Neural progenitor cell (in vitro differentiated cells): Measurements from ENCODE around the gene AGAP3. TPM values are rescaled to one million over a fixed set of nuclear protein-coding genes. Genes with fewer than 3 reads are reported as not detected.
A peak's percentile ranks its signal among the peaks of the same experiment; 100 is the strongest.

Experiments
- DNase-seq: peaks from one replicate; pipeline ENCODE4 v3.0.0-alpha.2; 2016; ENCODE audit warnings: low spot score
- H2AFZ ChIP-seq: fragments of 200-600 bp; sonication (generic); replicated peaks from 2 replicates; pipeline ENCODE4 v1.6.1; 2016; ENCODE audit warnings: antibody characterized with exemption
- H3F3A ChIP-seq: fragments of 200-600 bp; sonication (generic); 2 replicates; pipeline ENCODE4 v1.6.1; 2016; ENCODE audit warnings: antibody characterized with exemption, low read depth
- H3K27ac ChIP-seq: fragments of 200-600 bp; sonication (generic); 2 replicates; pipeline ENCODE4 v1.5.1; 2016; ENCODE audit warnings: mild to moderate bottlenecking
- H3K27me3 ChIP-seq: fragments of 200-600 bp; sonication (generic); 2 replicates; pipeline ENCODE4 v1.6.1; 2016; ENCODE audit warnings: mild to moderate bottlenecking, moderate library complexity
- H3K36me3 ChIP-seq: fragments of 200-600 bp; sonication (generic); 2 replicates; pipeline ENCODE4 v1.5.1; 2016
- H3K4me1 ChIP-seq: fragments of 200-600 bp; sonication (generic); 2 replicates; pipeline ENCODE4 v1.6.1; 2016; ENCODE audit warnings: mixed run types
- H3K4me2 ChIP-seq: fragments of 200-600 bp; sonication (generic); 2 replicates; pipeline ENCODE4 v1.6.1; 2016
- H3K4me3 ChIP-seq: fragments of 200-600 bp; sonication (generic); 2 replicates; pipeline ENCODE4 v1.5.1; 2016
- H3K79me2 ChIP-seq: fragments of 200-600 bp; sonication (generic); 2 replicates; pipeline ENCODE4 v1.6.1; 2016; ENCODE audit warnings: low read depth
- H3K9ac ChIP-seq: fragments of 200-600 bp; sonication (generic); 2 replicates; pipeline ENCODE4 v1.6.1; 2016
- H3K9me3 ChIP-seq: fragments of 200-600 bp; sonication (generic); 2 replicates; pipeline ENCODE4 v1.5.1; 2016; ENCODE audit warnings: low read depth
- H4K20me1 ChIP-seq: fragments of 200-600 bp; sonication (generic); 2 replicates; pipeline ENCODE4 v1.6.1; 2016; ENCODE audit warnings: low read depth
- H3K27ac Mint-ChIP-seq: 3 replicates; pipeline ENCODE4 v1.8.0; 2021; ENCODE audit warnings: mixed read lengths
- H3K27me3 Mint-ChIP-seq: 2 replicates; pipeline ENCODE4 v1.8.0; 2022; ENCODE audit warnings: low read depth, mild to moderate bottlenecking, inconsistent platforms, moderate library complexity, mixed read lengths; ENCODE audit not compliant: insufficient read depth
- H3K36me3 Mint-ChIP-seq: 3 replicates; pipeline ENCODE4 v1.8.0; 2021; ENCODE audit warnings: mixed read lengths
- H3K4me1 Mint-ChIP-seq: 3 replicates; pipeline ENCODE4 v1.8.0; 2021; ENCODE audit warnings: mixed read lengths
- H3K4me3 Mint-ChIP-seq: 3 replicates; pipeline ENCODE4 v1.8.0; 2021; ENCODE audit warnings: mild to moderate bottlenecking, moderate library complexity, mixed read lengths
- H3K9me3 Mint-ChIP-seq: 3 replicates; pipeline ENCODE4 v1.8.0; 2020; ENCODE audit warnings: mixed read lengths
- EZH2 ChIP-seq: fragments of 200-600 bp; sonication (generic); IDR thresholded peaks from 2 replicates; pipeline ENCODE4 v1.6.1; 2017; ENCODE audit warnings: antibody characterized with exemption, mild to moderate bottlenecking, moderate library complexity
- EZH2phosphoT487 ChIP-seq: fragments of 200-600 bp; sonication (generic); IDR thresholded peaks from 2 replicates; pipeline ENCODE4 v1.6.1; 2017; ENCODE audit warnings: antibody characterized with exemption
- total RNA-seq: library from RNA; depleted of rRNA; stranded (reverse); fragments of >200 nt; gene quantifications from 2 replicates; pipeline ENCODE4 v1.2.3, GENCODE V29; 2015; ENCODE audit warnings: low replicate concordance
- TF ChIP-seq, protein P1 (sequence below): fragments of 200-600 bp; sonication (generic); IDR thresholded peaks from 2 replicates; pipeline ENCODE4 v1.5.1; 2017; ENCODE audit warnings: antibody characterized with exemption, mild to moderate bottlenecking

Gene AGAP3
- total RNA-seq, 1 donor from 2014 or later: 38.9 TPM

DNA sequence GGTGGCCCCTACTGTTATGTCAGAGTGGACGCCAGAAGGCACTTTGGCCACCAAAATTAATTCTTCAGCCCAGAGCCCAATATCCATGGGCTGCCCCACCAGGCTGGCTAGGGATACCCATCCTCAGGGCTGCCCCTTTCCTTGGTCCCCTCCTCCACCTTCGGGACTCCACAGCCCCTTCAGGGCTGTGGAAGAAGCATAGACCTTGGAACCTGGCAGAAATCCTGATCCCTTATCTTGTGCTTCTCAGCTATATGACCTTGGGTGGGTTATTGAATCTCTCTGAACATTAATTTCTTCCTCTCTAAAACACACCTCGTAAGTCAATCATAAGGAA, 2.5 kb upstream of the AGAP3 start:
- peaks cover 41% of the 10 kb centered on the region for H3K4me1 Mint-ChIP-seq

DNA sequence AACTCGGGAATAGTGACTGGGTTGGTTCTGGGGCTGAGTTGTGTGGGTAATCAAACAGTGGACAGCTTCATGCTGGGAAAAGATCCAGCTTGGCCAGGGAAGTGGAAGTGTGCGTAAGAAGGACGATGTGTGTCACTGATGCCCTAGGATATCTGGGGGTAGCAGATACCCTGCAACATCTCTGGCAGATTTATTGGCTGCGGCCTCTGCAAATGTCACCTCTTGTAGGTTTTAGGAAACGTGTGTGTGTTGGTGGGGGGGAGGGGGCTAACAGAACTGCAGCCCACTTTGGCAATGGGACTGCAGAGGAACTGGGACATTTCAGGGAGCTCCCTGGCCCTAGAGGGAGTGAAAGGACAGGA, 965 bp upstream of the AGAP3 start:
- H3K36me3 Mint-ChIP-seq: peaks cover 2% of the 10 kb centered on the region
- DNase-seq: no peak

More for the DNA sequence above, 2.5 kb upstream of the AGAP3 start:
- H3K27me3 ChIP-seq: peaks cover 21% of the 10 kb centered on the region
- H3K36me3 ChIP-seq: no peaks in the 10 kb centered on the region
- peaks cover 46% of the 10 kb centered on the region for H3K79me2 ChIP-seq
- peak overlapping the region; percentile 96 for H3K4me3 ChIP-seq
- peaks cover 37% of the 10 kb centered on the region for H4K20me1 ChIP-seq
- no peak for DNase-seq
- Mint-ChIP-seq H3K4me3 (peak overlapping the region; percentile 93), H3K36me3 (peaks cover 4% of the 10 kb centered on the region), H3K9me3 (no peaks in the 10 kb centered on the region), H3K27ac (no peak overlapping the region), H3K27me3 (peaks cover 18% of the 10 kb centered on the region)
- peak overlapping the region; percentile 74 for H2AFZ ChIP-seq
- H3K27ac ChIP-seq: no peak overlapping the region
- peak overlapping the region; percentile 86 for H3K4me2 ChIP-seq
- H3F3A ChIP-seq: peaks cover 66% of the 10 kb centered on the region
- TF ChIP-seq, protein P1, sequence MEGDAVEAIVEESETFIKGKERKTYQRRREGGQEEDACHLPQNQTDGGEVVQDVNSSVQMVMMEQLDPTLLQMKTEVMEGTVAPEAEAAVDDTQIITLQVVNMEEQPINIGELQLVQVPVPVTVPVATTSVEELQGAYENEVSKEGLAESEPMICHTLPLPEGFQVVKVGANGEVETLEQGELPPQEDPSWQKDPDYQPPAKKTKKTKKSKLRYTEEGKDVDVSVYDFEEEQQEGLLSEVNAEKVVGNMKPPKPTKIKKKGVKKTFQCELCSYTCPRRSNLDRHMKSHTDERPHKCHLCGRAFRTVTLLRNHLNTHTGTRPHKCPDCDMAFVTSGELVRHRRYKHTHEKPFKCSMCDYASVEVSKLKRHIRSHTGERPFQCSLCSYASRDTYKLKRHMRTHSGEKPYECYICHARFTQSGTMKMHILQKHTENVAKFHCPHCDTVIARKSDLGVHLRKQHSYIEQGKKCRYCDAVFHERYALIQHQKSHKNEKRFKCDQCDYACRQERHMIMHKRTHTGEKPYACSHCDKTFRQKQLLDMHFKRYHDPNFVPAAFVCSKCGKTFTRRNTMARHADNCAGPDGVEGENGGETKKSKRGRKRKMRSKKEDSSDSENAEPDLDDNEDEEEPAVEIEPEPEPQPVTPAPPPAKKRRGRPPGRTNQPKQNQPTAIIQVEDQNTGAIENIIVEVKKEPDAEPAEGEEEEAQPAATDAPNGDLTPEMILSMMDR: no peak
- TF ChIP-seq EZH2phosphoT487 (no peak), EZH2 (no peak)
- no peak overlapping the region for H3K9ac ChIP-seq
- peaks cover 48% of the 10 kb centered on the region for H3K4me1 ChIP-seq
- no peaks in the 10 kb centered on the region for H3K9me3 ChIP-seq

DNA sequence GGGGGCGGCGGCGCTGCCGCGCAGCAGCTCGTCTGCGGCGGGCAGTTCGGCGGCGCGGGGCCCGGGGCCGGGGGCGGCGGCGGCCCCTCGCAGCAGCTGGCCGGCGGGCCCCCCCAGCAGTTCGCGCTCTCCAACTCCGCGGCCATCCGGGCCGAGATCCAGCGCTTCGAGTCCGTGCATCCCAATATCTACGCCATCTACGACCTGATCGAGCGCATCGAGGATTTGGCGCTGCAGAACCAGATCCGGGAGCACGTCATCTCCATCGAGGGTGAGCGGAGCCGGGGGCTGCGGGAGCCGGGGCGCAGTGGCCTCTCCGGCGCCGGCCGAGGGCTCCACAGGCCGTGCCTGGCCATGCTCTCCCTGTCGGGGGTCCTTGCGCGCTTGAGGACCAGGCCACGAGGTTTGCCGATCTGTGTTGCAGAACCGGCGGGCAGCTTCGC, 548 bp downstream of the AGAP3 start:
- peak overlapping the region; percentile 88 for H3K4me3 ChIP-seq
- peak overlapping the region; percentile 86 for H3K27ac Mint-ChIP-seq
- peaks cover 55% of the 10 kb centered on the region for H4K20me1 ChIP-seq
- peaks cover 20% of the 10 kb centered on the region for H3K27me3 Mint-ChIP-seq
- peaks cover 59% of the 10 kb centered on the region for H3K79me2 ChIP-seq
- H3K36me3 ChIP-seq: no peaks in the 10 kb centered on the region
- no peak overlapping the region for H2AFZ ChIP-seq
- no peaks in the 10 kb centered on the region for H3K9me3 ChIP-seq
- H3K4me1 Mint-ChIP-seq: peaks cover 49% of the 10 kb centered on the region
- H3K4me1 ChIP-seq: peaks cover 43% of the 10 kb centered on the region
- peak overlapping the region; percentile 7 for H3K9ac ChIP-seq
- peaks cover 21% of the 10 kb centered on the region for H3K27me3 ChIP-seq
- H3K4me2 ChIP-seq: peak overlapping the region; percentile 97
- H3F3A ChIP-seq: peaks cover 62% of the 10 kb centered on the region
- H3K4me3 Mint-ChIP-seq: peak overlapping the region; percentile 94
- H3K36me3 Mint-ChIP-seq: peaks cover 4% of the 10 kb centered on the region
- no peaks in the 10 kb centered on the region for H3K9me3 Mint-ChIP-seq
- TF ChIP-seq, protein P1: no peak
- no peak for TF ChIP-seq EZH2phosphoT487
- no peak for TF ChIP-seq EZH2
- peak; percentile 77 for DNase-seq
- H3K27ac ChIP-seq: no peak overlapping the region

More for the DNA sequence above, 965 bp upstream of the AGAP3 start:
- H3F3A ChIP-seq: peaks cover 65% of the 10 kb centered on the region
- H3K4me1 ChIP-seq: peaks cover 46% of the 10 kb centered on the region
- no peak overlapping the region for H3K9ac ChIP-seq
- no peaks in the 10 kb centered on the region for H3K9me3 ChIP-seq
- Mint-ChIP-seq H3K27ac (peak overlapping the region; percentile 69), H3K4me1 (peaks cover 42% of the 10 kb centered on the region), H3K9me3 (no peaks in the 10 kb centered on the region), H3K27me3 (peaks cover 19% of the 10 kb centered on the region), H3K4me3 (peak overlapping the region; percentile 93)
- H3K79me2 ChIP-seq: peaks cover 46% of the 10 kb centered on the region
- peaks cover 21% of the 10 kb centered on the region for H3K27me3 ChIP-seq
- H2AFZ ChIP-seq: no peak overlapping the region
- peaks cover 40% of the 10 kb centered on the region for H4K20me1 ChIP-seq
- H3K27ac ChIP-seq: no peak overlapping the region
- H3K36me3 ChIP-seq: no peaks in the 10 kb centered on the region
- H3K4me2 ChIP-seq: peak overlapping the region; percentile 78
- TF ChIP-seq, protein P1: no peak
- no peak for TF ChIP-seq EZH2
- TF ChIP-seq EZH2phosphoT487: no peak
- peak overlapping the region; percentile 58 for H3K4me3 ChIP-seq
